Liver (tissue), 3 donors: ENCODE results near the gene TRPC4AP.

Experiments used
- GABPA ChIP-seq, 2 donors: IDR thresholded peaks in 1 of 2; conservative IDR thresholded peaks in 1 of 2; 2 replicates each; pipeline ENCODE4 v1.6.1; 2016; ENCODE audit warnings: antibody characterized with exemption in 2 of 2, mild to moderate bottlenecking in 1 of 2, moderate library complexity in 1 of 2
- RAD21 ChIP-seq, 2 donors: IDR thresholded peaks; 2 replicates each; pipeline ENCODE4 v1.6.1; 2016; ENCODE audit warnings: antibody characterized with exemption in 2 of 2, mild to moderate bottlenecking in 2 of 2
- SP1 ChIP-seq: IDR thresholded peaks from 2 replicates; pipeline ENCODE4 v1.6.1; 2018; ENCODE audit warnings: antibody characterized with exemption, mild to moderate bottlenecking
- TAF1 ChIP-seq: conservative IDR thresholded peaks from 2 replicates; pipeline ENCODE4 v1.6.1; 2016; ENCODE audit warnings: antibody characterized with exemption, mild to moderate bottlenecking
- TF ChIP-seq, protein P1 (sequence below): fragments of 150-350 bp; IDR thresholded peaks from 2 replicates; pipeline ENCODE4 v1.5.1; 2017; ENCODE audit warnings: improper control_type of control experiment, low read depth, low read length; ENCODE audit not compliant: missing input control
- TF ChIP-seq, protein P2 (sequence below): IDR thresholded peaks from 2 replicates; pipeline ENCODE4 v1.6.1; 2016; ENCODE audit warnings: antibody characterized with exemption, mild to moderate bottlenecking
- donor health status: healthy.
- donor health status: healthy.

DNA sequence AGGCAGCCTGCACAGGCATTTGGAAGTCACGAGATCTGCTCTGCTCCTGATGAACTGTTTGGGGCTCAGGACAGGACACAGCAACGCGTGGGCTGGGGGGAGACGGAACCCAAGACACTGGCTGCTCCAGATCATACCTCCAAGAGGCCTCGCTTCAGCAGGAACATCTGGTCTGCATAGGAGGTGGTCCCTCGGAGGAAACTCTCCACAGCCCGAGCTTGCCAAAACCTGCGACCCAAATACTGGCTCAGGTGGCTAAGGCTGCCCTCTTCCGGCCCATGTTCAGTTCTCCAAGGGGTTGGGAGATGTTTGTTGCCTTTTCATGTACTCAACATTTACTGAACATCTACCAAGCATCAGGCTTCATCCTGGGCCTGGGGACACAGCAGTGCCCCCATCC, 85.2 kb downstream of the TRPC4AP start:
- TF ChIP-seq, protein P1, sequence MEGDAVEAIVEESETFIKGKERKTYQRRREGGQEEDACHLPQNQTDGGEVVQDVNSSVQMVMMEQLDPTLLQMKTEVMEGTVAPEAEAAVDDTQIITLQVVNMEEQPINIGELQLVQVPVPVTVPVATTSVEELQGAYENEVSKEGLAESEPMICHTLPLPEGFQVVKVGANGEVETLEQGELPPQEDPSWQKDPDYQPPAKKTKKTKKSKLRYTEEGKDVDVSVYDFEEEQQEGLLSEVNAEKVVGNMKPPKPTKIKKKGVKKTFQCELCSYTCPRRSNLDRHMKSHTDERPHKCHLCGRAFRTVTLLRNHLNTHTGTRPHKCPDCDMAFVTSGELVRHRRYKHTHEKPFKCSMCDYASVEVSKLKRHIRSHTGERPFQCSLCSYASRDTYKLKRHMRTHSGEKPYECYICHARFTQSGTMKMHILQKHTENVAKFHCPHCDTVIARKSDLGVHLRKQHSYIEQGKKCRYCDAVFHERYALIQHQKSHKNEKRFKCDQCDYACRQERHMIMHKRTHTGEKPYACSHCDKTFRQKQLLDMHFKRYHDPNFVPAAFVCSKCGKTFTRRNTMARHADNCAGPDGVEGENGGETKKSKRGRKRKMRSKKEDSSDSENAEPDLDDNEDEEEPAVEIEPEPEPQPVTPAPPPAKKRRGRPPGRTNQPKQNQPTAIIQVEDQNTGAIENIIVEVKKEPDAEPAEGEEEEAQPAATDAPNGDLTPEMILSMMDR = no peak
- no peak for TF ChIP-seq SP1
- TF ChIP-seq GABPA (IDR thresholded peaks at IDR 0.05 in 1 of 2, conservative IDR thresholded peaks at IDR 0.05 in 1 of 2) = no peak
- TF ChIP-seq, protein P2, sequence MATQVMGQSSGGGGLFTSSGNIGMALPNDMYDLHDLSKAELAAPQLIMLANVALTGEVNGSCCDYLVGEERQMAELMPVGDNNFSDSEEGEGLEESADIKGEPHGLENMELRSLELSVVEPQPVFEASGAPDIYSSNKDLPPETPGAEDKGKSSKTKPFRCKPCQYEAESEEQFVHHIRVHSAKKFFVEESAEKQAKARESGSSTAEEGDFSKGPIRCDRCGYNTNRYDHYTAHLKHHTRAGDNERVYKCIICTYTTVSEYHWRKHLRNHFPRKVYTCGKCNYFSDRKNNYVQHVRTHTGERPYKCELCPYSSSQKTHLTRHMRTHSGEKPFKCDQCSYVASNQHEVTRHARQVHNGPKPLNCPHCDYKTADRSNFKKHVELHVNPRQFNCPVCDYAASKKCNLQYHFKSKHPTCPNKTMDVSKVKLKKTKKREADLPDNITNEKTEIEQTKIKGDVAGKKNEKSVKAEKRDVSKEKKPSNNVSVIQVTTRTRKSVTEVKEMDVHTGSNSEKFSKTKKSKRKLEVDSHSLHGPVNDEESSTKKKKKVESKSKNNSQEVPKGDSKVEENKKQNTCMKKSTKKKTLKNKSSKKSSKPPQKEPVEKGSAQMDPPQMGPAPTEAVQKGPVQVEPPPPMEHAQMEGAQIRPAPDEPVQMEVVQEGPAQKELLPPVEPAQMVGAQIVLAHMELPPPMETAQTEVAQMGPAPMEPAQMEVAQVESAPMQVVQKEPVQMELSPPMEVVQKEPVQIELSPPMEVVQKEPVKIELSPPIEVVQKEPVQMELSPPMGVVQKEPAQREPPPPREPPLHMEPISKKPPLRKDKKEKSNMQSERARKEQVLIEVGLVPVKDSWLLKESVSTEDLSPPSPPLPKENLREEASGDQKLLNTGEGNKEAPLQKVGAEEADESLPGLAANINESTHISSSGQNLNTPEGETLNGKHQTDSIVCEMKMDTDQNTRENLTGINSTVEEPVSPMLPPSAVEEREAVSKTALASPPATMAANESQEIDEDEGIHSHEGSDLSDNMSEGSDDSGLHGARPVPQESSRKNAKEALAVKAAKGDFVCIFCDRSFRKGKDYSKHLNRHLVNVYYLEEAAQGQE = no peak
- no peak for TF ChIP-seq TAF1
- TF ChIP-seq RAD21 (IDR thresholded peaks at IDR 0.05) = no peak
